HFF-Myc (cell line): ENCODE results near the gene MALRD1.
A peak's percentile ranks its signal among the peaks of the same experiment; 100 is the strongest.

ENCODE experiments used
- DNase-seq: peaks from one replicate; pipeline ENCODE4 v3.0.0-alpha.2; 2011; ENCODE audit warnings: low read depth; ENCODE audit errors: extremely low read depth
- H3K4me3 ChIP-seq: replicated peaks from 2 replicates; pipeline ENCODE4 v1.5.1; 2011; ENCODE audit warnings: low read depth, mild to moderate bottlenecking, control low read depth, low read length
- CTCF ChIP-seq: IDR thresholded peaks from 2 replicates; pipeline ENCODE4 v1.5.1; 2012; ENCODE audit warnings: mild to moderate bottlenecking, low read depth, low read length, control low read depth; ENCODE audit errors: missing control alignments

Gene MALRD1

GRCh38 chr10:19231034-19231433, 182.4 kb downstream of the MALRD1 start:
- no peak for DNase-seq

GRCh38 chr10:19245889-19246752, 197.5 kb downstream of the MALRD1 start:
- DNase-seq: no peak
- no peak overlapping the region for H3K4me3 ChIP-seq
- no peak for TF ChIP-seq CTCF

More at GRCh38 chr10:19231034-19231433, 182.4 kb downstream of the MALRD1 start:
- H3K4me3 ChIP-seq: no peak overlapping the region
- no peak for TF ChIP-seq CTCF

GRCh38 chr10:19247843-19248242, 199.2 kb downstream of the MALRD1 start:
- no peak for DNase-seq
- no peak for TF ChIP-seq CTCF
- H3K4me3 ChIP-seq: no peak overlapping the region

GRCh38 chr10:19250546-19250945, 201.9 kb downstream of the MALRD1 start:
- TF ChIP-seq CTCF: no peak
- no peak overlapping the region for H3K4me3 ChIP-seq
- peak; percentile 0 for DNase-seq

- TF ChIP-seq CTCF: no peak
- DNase-seq: no peak
- H3K4me3 ChIP-seq: no peak overlapping the region
These were observed 203.9 kb downstream of the MALRD1 start for GRCh38 chr10:19252531-19252930.

GRCh38 chr10:19256331-19256730, 207.7 kb downstream of the MALRD1 start:
- no peak for DNase-seq
- H3K4me3 ChIP-seq: no peak overlapping the region
- no peak for TF ChIP-seq CTCF
